Measurements from ENCODE around the gene OGDH. TPM values are rescaled to one million over a fixed set of nuclear protein-coding genes. Genes with fewer than 3 reads are reported as not detected.

Gene OGDH
- 59.5 and 79.5 TPM in 2 replicates for total RNA-seq

GRCh38 chr7:44606341-44607140, at the start of gene OGDH:
Gene OGDH, plus strand, starts transcription at chr7:44606627. Its CDS starts 17,717 bp downstream, at chr7:44624344.

GRCh38 chr7:44573464-44574286, 32.8 kb upstream of the OGDH start, which contains the start of gene DDX56:
Gene DDX56, minus strand, starts transcription at chr7:44573908. Its CDS starts 13 bp downstream, at chr7:44573895.

GRCh38 chr7:44581879-44582603, 24.4 kb upstream of the OGDH start, which contains the start of gene TMED4:
Gene TMED4, minus strand, starts transcription at chr7:44582231. Its CDS starts 25 bp downstream, at chr7:44582206.

GRCh38 chr7:44748045-44748947, 141.9 kb downstream of the OGDH start, which contains the start of gene ZMIZ2:
Gene ZMIZ2, plus strand, starts transcription at chr7:44748847. Its CDS starts 7,403 bp downstream, at chr7:44756250.

Other genes starting within 250 kb of the OGDH start
- gene NUDCD3, start 116.0 kb upstream of the OGDH start, total RNA-seq = 64.4 and 91.6 TPM in 2 replicates
- under 0.01 TPM in 1 of 2 replicates, not detected in the other for gene NPC1L1, start 65.3 kb upstream of the OGDH start, total RNA-seq
- 78.3 and 79.3 TPM in 2 replicates for gene DDX56, start 32.7 kb upstream of the OGDH start, total RNA-seq
- gene TMED4, start 24.4 kb upstream of the OGDH start, total RNA-seq = 175 and 201 TPM in 2 replicates
- 5.3 and 10.1 TPM in 2 replicates for gene ZMIZ2, start 142.2 kb downstream of the OGDH start, total RNA-seq
- gene PPIA, start 190.1 kb downstream of the OGDH start, total RNA-seq = 2,178 and 2,747 TPM in 2 replicates
- 61.4 and 72.5 TPM in 2 replicates for gene H2AZ2, start 241.5 kb downstream of the OGDH start, total RNA-seq